GM19438 (cell line): ENCODE data around the gene ABL1.

ENCODE experiments used
- ATAC-seq: cut with Tn5 transposase; IDR thresholded peaks from one replicate; pipeline ENCODE4 v1.9.1; 2021; ENCODE audit warnings: low read depth; ENCODE audit not compliant: unreplicated experiment

Gene ABL1

DNA sequence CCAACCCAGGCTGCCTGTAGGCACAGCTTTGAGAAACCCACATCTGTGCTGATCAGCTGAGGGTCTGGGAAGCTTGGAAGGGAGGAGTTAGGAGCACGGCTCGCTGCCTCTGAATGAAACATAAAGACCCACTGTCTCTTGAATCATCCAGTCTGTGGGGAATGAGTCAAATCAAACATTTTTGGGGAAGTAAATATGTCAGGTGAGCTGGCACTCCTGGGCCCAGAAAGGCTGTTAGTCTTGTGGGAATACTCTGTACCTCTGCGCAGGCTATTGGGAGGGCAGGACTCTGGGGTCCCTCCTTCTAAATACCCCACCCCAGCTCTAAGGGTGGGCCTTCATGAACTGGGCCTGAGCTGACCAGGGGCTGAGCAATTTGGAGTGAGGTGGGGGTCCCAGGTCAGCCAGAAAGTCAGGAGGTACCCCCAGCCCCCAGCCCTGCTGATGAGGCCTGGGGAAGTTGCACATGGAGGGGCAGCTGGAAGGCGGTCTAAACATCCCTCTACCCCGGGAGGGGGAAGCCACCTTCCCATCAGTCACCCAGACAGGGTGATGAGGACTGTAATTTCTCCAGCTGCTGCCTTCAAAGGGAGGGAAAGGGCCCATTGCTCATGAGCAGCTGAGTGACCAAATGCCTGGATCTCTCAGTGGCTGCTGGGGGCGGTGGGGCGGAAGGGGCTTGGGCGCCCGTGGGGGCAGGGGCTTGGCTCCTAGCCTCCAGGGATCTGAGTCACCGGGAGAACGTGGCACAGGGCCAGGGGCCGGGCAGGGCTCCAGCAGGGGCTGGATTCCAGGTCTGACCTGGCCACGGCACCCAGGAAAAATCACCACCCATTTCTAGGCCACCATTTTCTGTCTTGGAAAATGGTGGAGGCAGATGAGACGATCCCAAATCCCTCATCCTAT, 93.2 kb downstream of the ABL1 start:
- no peak for ATAC-seq

GRCh38 chr9:130929571-130930038, 94.6 kb downstream of the ABL1 start:
- no peak for ATAC-seq

- ATAC-seq = no peak
Observed at GRCh38 chr9:130930132-130930803, 95.2 kb downstream of the ABL1 start.

DNA sequence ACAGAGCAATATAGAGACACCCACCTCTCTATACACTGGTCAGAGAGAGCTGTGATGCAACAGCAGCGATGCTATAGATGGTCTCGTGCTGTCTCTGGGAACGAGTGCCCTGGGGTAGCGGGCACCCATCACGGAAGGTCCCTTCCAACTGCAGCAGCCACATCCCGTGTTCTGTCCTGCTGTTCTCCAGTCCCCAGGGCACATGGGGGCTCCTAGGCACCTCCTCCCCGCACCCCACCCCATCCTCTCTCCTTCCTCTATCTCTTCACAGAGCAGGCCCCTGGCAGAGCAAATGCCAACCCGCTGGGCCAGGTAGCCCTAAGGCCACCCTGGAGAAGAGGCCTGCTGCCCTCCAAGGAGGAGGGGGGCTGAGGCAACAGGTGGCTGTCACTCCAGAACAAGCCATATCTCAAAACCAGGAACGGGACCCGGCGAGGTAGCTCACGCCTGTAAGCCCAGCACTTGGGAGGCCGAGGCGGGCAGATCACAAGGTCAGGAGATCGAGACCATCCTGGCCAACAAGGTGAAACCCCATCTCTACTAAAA, 95.8 kb downstream of the ABL1 start:
- no peak for ATAC-seq

DNA sequence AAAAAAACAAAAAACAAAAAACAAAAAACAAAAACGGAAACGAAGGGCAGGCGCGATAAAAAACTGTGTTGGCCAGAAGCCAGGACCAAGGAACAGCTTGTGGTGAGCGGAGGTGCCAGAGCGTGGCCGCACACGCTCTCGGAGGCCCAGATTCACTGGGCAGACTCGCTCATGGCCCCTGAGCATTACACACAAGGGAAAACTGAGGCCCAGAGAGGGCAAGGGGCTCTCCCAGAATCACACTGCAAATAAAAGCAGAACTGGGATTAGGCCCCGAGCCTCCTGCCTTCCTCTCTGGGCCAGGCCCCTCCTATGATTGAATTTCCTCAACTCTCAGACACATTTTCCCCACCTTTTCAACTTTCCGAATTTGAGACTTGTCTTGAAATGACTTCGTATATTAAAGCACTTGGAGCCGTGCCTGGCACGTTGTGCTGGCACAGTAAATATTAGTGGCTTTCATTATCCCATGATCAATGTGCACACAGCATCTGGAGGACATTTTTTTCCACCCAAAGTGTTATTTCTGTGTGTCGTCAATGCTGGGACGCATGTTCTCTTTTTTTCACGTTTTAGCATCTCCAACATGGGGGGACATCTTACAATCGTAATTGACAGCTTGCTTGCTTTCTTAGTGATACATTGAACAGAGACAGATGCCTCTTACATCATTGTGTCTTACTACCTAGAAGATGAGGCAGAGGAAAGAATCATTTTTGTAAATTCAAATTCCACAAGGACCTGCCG, 96.6 kb downstream of the ABL1 start:
- no peak for ATAC-seq

DNA sequence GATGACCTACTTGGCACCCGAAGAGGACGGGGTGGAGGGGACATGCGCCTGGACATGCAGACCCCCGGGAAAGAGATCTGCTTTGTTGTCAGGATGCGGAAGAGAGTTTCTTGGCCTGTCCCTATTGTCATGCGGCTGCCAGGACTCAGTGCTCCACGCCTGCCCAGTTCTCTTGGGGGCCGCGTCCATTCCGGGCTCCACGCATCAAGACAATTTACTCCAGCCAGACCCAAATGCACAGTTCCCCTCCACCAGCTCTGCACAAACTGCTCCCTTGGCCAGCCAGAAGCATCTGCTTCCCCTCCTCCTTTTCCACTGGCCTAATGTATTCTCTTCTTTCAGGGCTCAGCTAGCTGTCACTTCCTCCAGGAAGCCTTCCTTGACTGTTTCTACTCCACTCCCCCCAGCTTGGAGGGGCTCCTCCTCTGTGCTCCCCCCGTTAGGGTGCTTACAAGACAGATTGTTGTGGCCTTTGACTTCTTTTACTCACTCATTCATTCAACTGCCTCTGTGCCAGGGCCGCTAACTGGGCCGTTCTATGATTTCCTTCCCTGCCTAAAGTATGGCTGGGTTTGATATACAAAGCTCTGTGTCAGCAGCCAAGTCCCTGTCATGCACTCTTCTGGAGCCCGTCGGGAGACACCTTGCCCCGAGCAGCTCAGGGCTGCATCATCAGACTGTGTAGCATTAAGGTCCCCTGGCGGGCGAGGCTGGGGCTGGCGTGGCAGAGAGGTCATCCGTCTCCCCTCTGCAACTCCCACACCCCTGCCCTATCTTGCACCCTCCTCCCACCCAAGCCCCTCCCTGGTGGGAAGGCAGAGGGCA, 97.4 kb downstream of the ABL1 start:
- ATAC-seq = no peak

DNA sequence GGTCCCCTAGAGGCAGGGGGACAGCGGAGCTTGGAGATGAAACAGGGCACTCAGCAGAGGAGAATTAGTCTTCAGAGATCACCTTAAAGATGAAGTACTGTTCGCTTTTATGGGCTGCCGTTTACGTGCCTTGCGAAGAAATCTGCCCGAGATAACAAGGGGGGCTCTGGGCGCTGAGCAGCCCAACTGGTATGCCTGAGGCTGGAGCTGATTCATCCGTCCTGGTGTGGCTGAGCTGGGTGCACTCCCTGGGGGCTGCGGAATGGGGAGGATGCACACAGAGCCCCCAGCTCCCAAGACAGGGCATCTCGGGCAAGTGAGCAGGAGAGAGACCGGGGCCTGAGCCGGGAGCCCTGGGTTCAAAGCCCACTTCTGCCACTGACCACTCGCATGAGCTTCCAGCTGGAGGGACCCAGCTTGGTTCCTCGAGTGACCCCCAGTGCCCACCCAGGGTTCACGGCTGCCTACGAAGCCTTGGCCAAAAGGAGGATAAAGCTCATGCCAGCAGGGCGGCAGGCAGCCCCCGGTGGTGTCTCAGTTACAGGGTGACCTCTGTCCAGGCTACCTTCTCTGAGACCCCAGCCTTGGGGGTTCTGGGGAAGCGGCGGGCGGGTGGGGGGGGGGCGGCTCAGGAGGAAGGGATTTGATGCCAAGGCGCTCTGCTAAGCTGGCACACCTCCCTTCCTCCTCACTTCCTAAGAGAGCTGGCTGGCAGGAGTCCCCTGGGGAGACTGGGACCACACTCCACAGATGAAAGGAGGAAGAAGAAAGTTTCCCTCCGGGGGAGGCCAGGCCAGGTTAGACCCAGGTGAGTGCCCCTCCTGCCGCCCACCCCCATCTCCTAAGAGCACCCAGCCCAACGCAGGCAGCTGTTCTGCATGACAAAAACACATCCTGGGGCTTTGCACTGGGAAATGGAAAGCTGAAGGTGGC, 98.3 kb downstream of the ABL1 start:
- ATAC-seq = no peak

DNA sequence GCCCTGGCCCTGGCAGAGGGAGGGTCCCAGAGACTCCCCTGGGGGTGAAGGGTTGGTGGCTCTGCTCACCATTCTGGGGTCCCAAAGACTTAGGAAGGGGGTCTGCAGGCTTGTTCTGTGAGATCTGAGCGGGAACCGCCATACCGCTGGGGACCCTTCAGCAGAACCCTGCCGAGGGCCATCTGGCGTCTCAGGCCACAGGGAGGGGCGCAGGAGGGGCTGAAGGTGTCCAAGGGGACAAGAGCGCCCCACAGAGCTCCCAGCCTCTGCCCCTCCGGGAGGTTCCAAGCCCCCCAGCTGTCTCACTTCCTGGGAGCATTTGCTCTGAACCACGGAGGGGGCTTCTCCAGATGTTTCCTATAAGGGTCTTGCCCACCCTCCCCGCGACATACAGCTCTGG, 99.2 kb downstream of the ABL1 start:
- ATAC-seq = no peak

DNA sequence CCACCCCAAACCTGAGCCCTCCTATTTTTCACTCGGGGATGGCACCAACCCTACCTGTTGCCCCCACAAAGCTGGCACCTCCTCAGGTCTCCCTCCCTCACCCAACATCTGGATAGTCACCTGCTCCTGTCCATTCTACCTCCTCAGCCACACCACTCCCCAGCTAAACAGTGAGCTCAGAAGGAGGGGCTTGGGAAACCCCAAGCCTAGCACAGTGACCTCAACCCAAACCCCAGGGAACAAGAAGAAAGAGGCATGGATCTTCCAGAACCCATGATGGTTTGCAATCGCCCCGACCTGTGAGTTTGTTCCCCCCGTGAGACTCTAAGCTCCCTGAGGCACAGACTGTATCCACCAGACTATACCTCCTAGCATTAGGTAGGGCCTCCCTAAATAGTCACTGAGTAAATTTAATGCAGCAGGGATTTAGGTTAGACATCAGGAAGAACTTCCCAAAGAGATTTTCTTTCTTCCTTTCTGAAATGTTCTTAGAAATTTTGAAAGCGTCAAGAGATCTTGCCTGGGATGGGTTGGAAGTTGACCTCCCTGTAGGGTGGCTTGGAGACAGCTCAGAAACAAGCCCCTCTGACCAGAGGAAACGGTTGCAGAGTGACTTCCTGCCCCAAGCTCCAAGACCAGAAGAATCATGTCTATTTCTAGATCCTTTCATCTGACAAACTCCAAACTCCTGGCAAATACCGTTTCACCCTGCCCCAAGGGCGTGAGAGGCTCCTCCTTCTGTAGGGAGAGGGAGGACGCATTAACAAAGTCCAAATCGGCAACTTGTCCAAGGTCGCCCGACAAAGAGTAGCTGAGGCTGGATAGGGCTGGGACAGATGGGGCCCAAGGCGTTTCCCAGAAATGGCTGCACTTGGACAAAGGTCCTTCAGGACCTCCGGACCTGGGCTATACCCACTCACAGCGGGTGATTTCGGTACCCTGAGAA, 99.9 kb downstream of the ABL1 start:
- no peak for ATAC-seq

- ATAC-seq = no peak
Observed at GRCh38 chr9:130935648-130936271, 100.7 kb downstream of the ABL1 start.

DNA sequence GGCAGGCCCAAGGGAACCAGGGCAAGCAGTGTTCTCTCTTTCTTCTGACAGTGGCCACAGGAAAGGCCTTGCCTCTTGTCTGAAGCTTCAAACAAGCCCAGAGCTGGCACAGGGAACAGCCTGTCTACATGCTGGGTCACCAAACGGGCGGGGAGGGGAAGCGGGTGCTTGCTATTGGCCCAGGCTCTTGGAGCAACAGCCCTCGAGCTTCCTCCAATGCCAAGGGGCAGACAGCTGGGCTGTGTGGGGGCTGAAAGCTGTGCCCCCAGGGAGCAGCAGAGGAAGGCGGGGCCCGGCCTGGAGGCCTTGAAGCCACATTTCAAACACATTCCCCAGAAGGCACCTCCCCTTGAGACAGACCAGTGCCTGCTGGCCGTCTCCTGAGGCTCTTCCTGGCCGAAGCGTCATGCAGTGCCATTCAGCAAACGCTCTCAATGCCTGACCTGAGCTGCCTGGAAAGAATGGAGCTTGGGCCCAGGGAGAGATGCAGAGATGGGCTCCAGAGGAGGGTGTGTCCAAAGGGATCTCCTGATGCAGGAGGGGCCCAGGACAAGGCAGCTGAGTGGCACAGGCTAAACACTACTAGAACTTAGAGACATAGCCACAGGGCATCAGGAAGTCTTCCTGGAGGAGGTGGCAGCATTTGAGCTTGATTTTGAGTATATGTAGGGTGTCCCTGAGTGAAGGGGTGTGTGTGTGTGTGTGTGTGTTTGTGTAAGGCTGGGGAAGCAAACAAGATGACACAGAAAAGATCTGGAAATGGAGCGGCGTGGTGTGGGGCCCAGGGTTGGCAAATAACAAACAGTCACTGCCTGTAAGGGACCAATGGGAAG, 101.4 kb downstream of the ABL1 start:
- no peak for ATAC-seq
